Mononuclear cell (primary cell): ENCODE data around the gene ZNF70. TPM values are rescaled to one million over a fixed set of nuclear protein-coding genes. Genes with fewer than 3 reads are reported as not detected.
A peak's percentile ranks its signal among the peaks of the same experiment; 100 is the strongest.

ENCODE experiments used
- H3K27me3 ChIP-seq: 2 replicates; pipeline ENCODE4 v1.6.0; 2011; ENCODE audit warnings: low read length, control low read depth; ENCODE audit not compliant: insufficient read depth
- H3K4me1 ChIP-seq: 2 replicates; pipeline ENCODE4 v1.5.1; 2011; ENCODE audit warnings: mild to moderate bottlenecking, low read length, control low read depth; ENCODE audit not compliant: insufficient read depth
- H3K4me3 ChIP-seq: 2 replicates; pipeline ENCODE4 v1.5.1; 2011; ENCODE audit warnings: mild to moderate bottlenecking, low read length, moderate library complexity
- H3K9me3 ChIP-seq: 2 replicates; pipeline ENCODE4 v1.5.1; 2011; ENCODE audit warnings: low read depth, mild to moderate bottlenecking, control low read depth, low read length
- total RNA-seq: library from RNA; depleted of rRNA; stranded (reverse); fragments of >200 nt; gene quantifications from one replicate; pipeline ENCODE4 v1.2.3, GENCODE V29; 2012

The ZNF70 gene
- total RNA-seq, result 0.52 TPM

GRCh38 chr22:23750714-23751440, at the start of gene ZNF70:
Gene ZNF70, minus strand, starts transcription at chr22:23751112. Its CDS starts 5,972 bp downstream, at chr22:23745140.
- Histone ChIP-seq H3K9me3 (no peaks in the 10 kb centered on the region), H3K4me1 (peaks cover 13% of the 10 kb centered on the region), H3K4me3 (peak within 1 kb of the TSS; percentile 61), H3K27me3 (no peaks in the 10 kb centered on the region)

- Histone ChIP-seq H3K4me1 (peaks cover 4% of the 10 kb centered on the region), H3K4me3 (no peak overlapping the region), H3K27me3 (no peaks in the 10 kb centered on the region), H3K9me3 (no peaks in the 10 kb centered on the region)
These were observed 45.5 kb upstream of the ZNF70 start for GRCh38 chr22:23796461-23796860.

- H3K27me3 ChIP-seq, result no peaks in the 10 kb centered on the region
- H3K4me3 ChIP-seq, result no peak overlapping the region
- peaks cover 17% of the 10 kb centered on the region for H3K4me1 ChIP-seq
- no peaks in the 10 kb centered on the region for H3K9me3 ChIP-seq
These were observed 42.4 kb upstream of the ZNF70 start for GRCh38 chr22:23793326-23793725.

- H3K4me1 ChIP-seq, result peaks cover 26% of the 10 kb centered on the region
- no peaks in the 10 kb centered on the region for H3K9me3 ChIP-seq
- H3K4me3 ChIP-seq, result no peak overlapping the region
- H3K27me3 ChIP-seq, result no peaks in the 10 kb centered on the region
These were observed 41.1 kb upstream of the ZNF70 start for GRCh38 chr22:23791738-23792645.

GRCh38 chr22:23790819-23791737, 40.2 kb upstream of the ZNF70 start:
- Histone ChIP-seq H3K4me3 (no peak overlapping the region), H3K9me3 (no peaks in the 10 kb centered on the region), H3K27me3 (no peaks in the 10 kb centered on the region), H3K4me1 (peaks cover 32% of the 10 kb centered on the region)

- Histone ChIP-seq H3K4me3 (no peak overlapping the region), H3K27me3 (no peaks in the 10 kb centered on the region), H3K9me3 (no peaks in the 10 kb centered on the region), H3K4me1 (peaks cover 32% of the 10 kb centered on the region)
These were observed 38.7 kb upstream of the ZNF70 start for GRCh38 chr22:23789638-23790037.

GRCh38 chr22:23789121-23789520, 38.2 kb upstream of the ZNF70 start:
- H3K4me3 ChIP-seq, result no peak overlapping the region
- peaks cover 32% of the 10 kb centered on the region for H3K4me1 ChIP-seq
- H3K9me3 ChIP-seq, result no peaks in the 10 kb centered on the region
- H3K27me3 ChIP-seq, result no peaks in the 10 kb centered on the region

- H3K27me3 ChIP-seq, result no peaks in the 10 kb centered on the region
- H3K4me3 ChIP-seq, result peak overlapping the region; percentile 80
- H3K4me1 ChIP-seq, result peaks cover 32% of the 10 kb centered on the region
- no peaks in the 10 kb centered on the region for H3K9me3 ChIP-seq
These were observed 37.0 kb upstream of the ZNF70 start for GRCh38 chr22:23787910-23788309.

- H3K4me3 ChIP-seq, result peak overlapping the region; percentile 80
- H3K4me1 ChIP-seq, result peaks cover 32% of the 10 kb centered on the region
- H3K27me3 ChIP-seq, result no peaks in the 10 kb centered on the region
- no peaks in the 10 kb centered on the region for H3K9me3 ChIP-seq
These were observed 36.6 kb upstream of the ZNF70 start for GRCh38 chr22:23787600-23787896.

GRCh38 chr22:23786752-23787599, 36.1 kb upstream of the ZNF70 start, which contains the start of gene SMARCB1:
Gene SMARCB1, plus strand, starts transcription at chr22:23786966. Its CDS starts 204 bp downstream, at chr22:23787170.
- peaks cover 32% of the 10 kb centered on the region for H3K4me1 ChIP-seq
- no peaks in the 10 kb centered on the region for H3K27me3 ChIP-seq
- peak within 1 kb of the TSS; percentile 80 for H3K4me3 ChIP-seq
- no peaks in the 10 kb centered on the region for H3K9me3 ChIP-seq

- no peaks in the 10 kb centered on the region for H3K27me3 ChIP-seq
- H3K4me3 ChIP-seq, result peak overlapping the region; percentile 80
- H3K4me1 ChIP-seq, result peaks cover 32% of the 10 kb centered on the region
- H3K9me3 ChIP-seq, result no peaks in the 10 kb centered on the region
These were observed 35.4 kb upstream of the ZNF70 start for GRCh38 chr22:23786261-23786710.

- Histone ChIP-seq H3K4me1 (peaks cover 25% of the 10 kb centered on the region), H3K9me3 (no peaks in the 10 kb centered on the region), H3K4me3 (no peak overlapping the region), H3K27me3 (no peaks in the 10 kb centered on the region)
These were observed 33.4 kb upstream of the ZNF70 start for GRCh38 chr22:23784215-23784732.

GRCh38 chr22:23783265-23784150, 32.6 kb upstream of the ZNF70 start:
- no peaks in the 10 kb centered on the region for H3K9me3 ChIP-seq
- H3K27me3 ChIP-seq, result no peaks in the 10 kb centered on the region
- peaks cover 18% of the 10 kb centered on the region for H3K4me1 ChIP-seq

More at GRCh38 chr22:23783265-23784150, 32.6 kb upstream of the ZNF70 start:
- no peak overlapping the region for H3K4me3 ChIP-seq
